K562 (cell line): Measurements from ENCODE around the gene METTL22. TPM values are rescaled to one million over a fixed set of nuclear protein-coding genes. Genes with fewer than 3 reads are reported as not detected.

Experiments
- ATAC-seq: fragments of 200-7000 bp; cut with Tn5 transposase; 3 replicates; pipeline ENCODE4 v1.9.1; 2020; ENCODE audit warnings: moderate library complexity
- BruUV-seq: library from RNA; stranded (reverse); fragments of 400-500 nt; replicated peaks from 2 replicates; lab custom pipeline; 2021; lab: Mats Ljungman, UMichigan
- CTCF ChIA-PET: fragments of 300-600 bp; formaldehyde crosslinking; extraction: SDS; loops from one replicate; lab custom pipeline; 2021; ENCODE audit warnings: low intra/inter-chr PET ratio; lab: Yijun Ruan, JAX
- POLR2A ChIA-PET: fragments of 300-600, 350-650 bp; sonication (Branson Sonifier 250); formaldehyde crosslinking; extraction: SDS; loops from one replicate; lab custom pipeline; 2021; ENCODE audit warnings: antibody characterized with exemption, inconsistent platforms; lab: Yijun Ruan, JAX
- DNase-seq, 4 experiments: peaks; one replicate each; pipeline versions ENCODE4 v3.0.0 to v3.0.0-alpha.2; 2011 to 2018; ENCODE audit warnings: low spot score in 3 of 4, mixed read lengths in 3 of 4; ENCODE audit errors: extremely low read depth in 1 of 4
- FAIRE-seq: peaks from 2 replicates; lab custom pipeline; 2011; peaks lifted over from hg19 to GRCh38; lab: Jason Lieb, UNC
- H2AFZ ChIP-seq: 2 replicates; pipeline ENCODE4 v1.6.0; 2011; ENCODE audit warnings: low read depth, low read length, control low read depth, inconsistent platforms
- H3K27ac ChIP-seq: fragments of 200-600 bp; 3 replicates; pipeline ENCODE4 v1.8.0; 2011; ENCODE audit warnings: low read depth, mild to moderate bottlenecking, control low read depth, inconsistent platforms, low read length, moderate library complexity, mixed read lengths; ENCODE audit errors: extremely low read depth
- H3K27me3 ChIP-seq, 2 experiments: fragments of 300-600 bp in 1 of 2; 2 replicates in 1 of 2; 3 replicates in 1 of 2; pipeline versions ENCODE4 v1.6.0 to v1.8.0; 2011; ENCODE audit warnings: inconsistent platforms in 2 of 2, low read length in 2 of 2, mild to moderate bottlenecking in 1 of 2, mixed read lengths in 1 of 2, moderate library complexity in 1 of 2; ENCODE audit not compliant: control insufficient read depth in 2 of 2, insufficient read depth in 2 of 2
- H3K36me3 ChIP-seq: fragments of 300-600 bp; 3 replicates; pipeline ENCODE4 v1.8.0; 2011; ENCODE audit warnings: mild to moderate bottlenecking, low read length, inconsistent platforms; ENCODE audit not compliant: control insufficient read depth, insufficient read depth
- H3K4me1 ChIP-seq, 2 experiments: fragments of 200-600 bp in 1 of 2; replicated peaks in 1 of 2; 2 replicates in 1 of 2; 3 replicates in 1 of 2; pipeline versions ENCODE4 v1.5.1 to v1.8.0; 2011; ENCODE audit warnings: inconsistent platforms in 2 of 2, low read length in 2 of 2, mild to moderate bottlenecking in 1 of 2, mixed read lengths in 1 of 2, moderate library complexity in 1 of 2; ENCODE audit not compliant: control insufficient read depth in 2 of 2, insufficient read depth in 2 of 2
- H3K4me2 ChIP-seq: 2 replicates; pipeline ENCODE4 v1.6.1; 2011; ENCODE audit warnings: low read length, control low read depth, inconsistent platforms, mixed read lengths; ENCODE audit not compliant: insufficient read depth
- H3K4me3 ChIP-seq: fragments of 200-600 bp; sonication (generic), shearing (Covaris generic); 2 replicates; pipeline ENCODE4 v1.5.1; 2016; ENCODE audit warnings: control low read depth, inconsistent platforms
- H3K79me2 ChIP-seq: fragments of 200-600 bp; 3 replicates; pipeline ENCODE4 v1.8.0; 2011; ENCODE audit warnings: low read length, inconsistent platforms; ENCODE audit not compliant: control insufficient read depth, insufficient read depth
- H3K9ac ChIP-seq, 2 experiments: 2 replicates each; pipeline versions ENCODE4 v1.6.0 to v1.6.1; 2011; ENCODE audit warnings: low read depth in 2 of 2, low read length in 2 of 2, control low read depth in 1 of 2, inconsistent platforms in 1 of 2, mild to moderate bottlenecking in 1 of 2, mixed read lengths in 1 of 2; ENCODE audit not compliant: insufficient read depth in 1 of 2
- H3K9me1 ChIP-seq: one replicate; pipeline ENCODE4 v1.6.0; 2011; ENCODE audit warnings: inconsistent platforms, mild to moderate bottlenecking, low read length, moderate library complexity; ENCODE audit not compliant: control insufficient read depth, insufficient read depth
- H3K9me3 ChIP-seq: replicated peaks from 2 replicates; pipeline ENCODE4 v1.5.1; 2011; ENCODE audit warnings: low read depth, low read length, inconsistent platforms; ENCODE audit not compliant: control insufficient read depth, insufficient read depth
- H4K20me1 ChIP-seq: replicated peaks from 2 replicates; pipeline ENCODE4 v1.6.1; 2011; ENCODE audit warnings: low read length, inconsistent platforms, mixed read lengths; ENCODE audit not compliant: control insufficient read depth, insufficient read depth
- BCL6 ChIP-seq: fragments of 250-450 bp; sonication (Bioruptor Pico); IDR thresholded peaks from 2 replicates; pipeline ENCODE4 v1.4.0; 2020
- KDM2B ChIP-seq: fragments of 250-450 bp; sonication (Bioruptor Pico); IDR thresholded peaks from 2 replicates; pipeline ENCODE4 v1.8.0; 2021; ENCODE audit warnings: mild to moderate bottlenecking, moderate library complexity
- RBBP5 ChIP-seq: fragments of 200-600 bp; sonication (generic); IDR thresholded peaks from 2 replicates; pipeline ENCODE4 v1.6.1; 2012; ENCODE audit warnings: borderline replicate concordance, mild to moderate bottlenecking, low read length, control low read depth, inconsistent platforms; ENCODE audit not compliant: insufficient read depth, poor library complexity, severe bottlenecking
- RREB1 ChIP-seq: fragments of 250-450 bp; sonication (Bioruptor Pico); IDR thresholded peaks from 2 replicates; pipeline ENCODE4 v1.4.0; 2020
- TCF7L2 ChIP-seq: fragments of 150-350 bp; IDR thresholded peaks from 2 replicates; pipeline ENCODE4 v1.6.1; 2016; ENCODE audit warnings: low read depth, mild to moderate bottlenecking, low read length, moderate library complexity
- ZNF436 ChIP-seq: fragments of 250-450, 450-650 bp; sonication (Bioruptor Pico); formaldehyde crosslinking; IDR thresholded peaks from 2 replicates; pipeline ENCODE4 v1.7.0; 2020; ENCODE audit warnings: mild to moderate bottlenecking
- WGBS: fragments of 100-300 bp; shearing (Covaris generic); methylation state at CpG from one replicate; pipeline ENCODE4 v1.1.6; 2016; ENCODE audit warnings: low coverage, mixed read lengths; ENCODE audit not compliant: insufficient coverage; ENCODE audit errors: missing lambda C conversion rate; 5-methylcytosine and 5-hydroxymethylcytosine counted together
- in situ Hi-C: fragments of 300-500 bp; cut with MboI; formaldehyde crosslinking; loops from 4 replicates; pipeline ENCODE4 v1.15.0; 2018; ENCODE audit warnings: inconsistent platforms, mixed read lengths
- intact Hi-C: fragments of 100-400 bp; cut with micrococcal nuclease; formaldehyde crosslinking; loops from 2 replicates; pipeline ENCODE4 v1.14.2; 2022
- polyA plus RNA-seq, 8 experiments: library from polyadenylated mRNA; depleted of rRNA in 4 of 8; stranded (reverse) in 5 of 8; unstranded in 3 of 8; fragments of >200 nt; fragmentation: Nextera tagmentation in 2 of 8; fragmentation: Illumina TruSeq in 1 of 8; extraction: Ambion mirVana in 2 of 8; extraction: Trizol in 1 of 8; gene quantifications; 2 replicates each; pipeline versions ENCODE4 v1.2.1 to v1.2.3, GENCODE V29; 2011 to 2014; ENCODE audit warnings: inconsistent platforms in 1 of 8, missing spikeins in 1 of 8
- total RNA-seq, 7 experiments: library from RNA; depleted of rRNA in 6 of 7; stranded (reverse); fragments of >200 nt in 6 of 7; fragmentation: Illumina TruSeq in 2 of 7; extraction: Trizol in 2 of 7; gene quantifications; 2 replicates each; pipeline versions ENCODE4 v1.2.1 to v1.2.3, GENCODE V29; 2011 to 2021; ENCODE audit warnings: low replicate concordance in 1 of 7
- TF ChIP-seq, protein P1 (sequence below): fragments of 150-350 bp; IDR thresholded peaks from 2 replicates; pipeline ENCODE4 v1.6.1; 2014; ENCODE audit warnings: low read depth, mild to moderate bottlenecking, low read length, borderline replicate concordance
- TF ChIP-seq, protein P2 (sequence below): IDR thresholded peaks from 3 replicates; pipeline ENCODE4 v1.6.1; 2011; ENCODE audit warnings: borderline replicate concordance, mild to moderate bottlenecking; ENCODE audit not compliant: insufficient read length, insufficient read depth

Gene METTL22
- total and polyA plus RNA-seq, 9 of the 15 experiments (the other 6 are each of a cell fraction or from before 2014, with no cell fraction given), result 6.9 to 33.2 (median 18.5) TPM

- ChIA-PET POLR2A (no interaction called here), CTCF (interaction anchor here (0.6 to 3.4 kb wide), 2 partner anchors 63 to 87 kb away, joined by 4 to 27 read pairs; no protein-coding TSS in a partner anchor)
- peaks cover 12 to 36% of the 10 kb centered on the region in 2 experiments; a peak in 4 of 5 replicates for H3K27me3 ChIP-seq
- no peaks in the 10 kb centered on the region for H3K79me2 ChIP-seq
- H3K4me3 ChIP-seq, result no peak overlapping the region
- no peaks in the 10 kb centered on the region for H3K36me3 ChIP-seq
- intact Hi-C loops (loop anchor here (5.0 kb wide), 1 partner anchor 310 kb away; the partner anchor contains the start of gene LITAFD), in situ Hi-C loops (loop anchor here (25.0 kb wide), 1 partner anchor 1590 kb away; no protein-coding TSS in a partner anchor)
- 0 out of 2 replicates have a peak, but pooled peaks cover 5% of the 10 kb centered on the region for H4K20me1 ChIP-seq
- no peak for TF ChIP-seq BCL6 (CRISPR knock-in tag)
- TF ChIP-seq, protein P1, sequence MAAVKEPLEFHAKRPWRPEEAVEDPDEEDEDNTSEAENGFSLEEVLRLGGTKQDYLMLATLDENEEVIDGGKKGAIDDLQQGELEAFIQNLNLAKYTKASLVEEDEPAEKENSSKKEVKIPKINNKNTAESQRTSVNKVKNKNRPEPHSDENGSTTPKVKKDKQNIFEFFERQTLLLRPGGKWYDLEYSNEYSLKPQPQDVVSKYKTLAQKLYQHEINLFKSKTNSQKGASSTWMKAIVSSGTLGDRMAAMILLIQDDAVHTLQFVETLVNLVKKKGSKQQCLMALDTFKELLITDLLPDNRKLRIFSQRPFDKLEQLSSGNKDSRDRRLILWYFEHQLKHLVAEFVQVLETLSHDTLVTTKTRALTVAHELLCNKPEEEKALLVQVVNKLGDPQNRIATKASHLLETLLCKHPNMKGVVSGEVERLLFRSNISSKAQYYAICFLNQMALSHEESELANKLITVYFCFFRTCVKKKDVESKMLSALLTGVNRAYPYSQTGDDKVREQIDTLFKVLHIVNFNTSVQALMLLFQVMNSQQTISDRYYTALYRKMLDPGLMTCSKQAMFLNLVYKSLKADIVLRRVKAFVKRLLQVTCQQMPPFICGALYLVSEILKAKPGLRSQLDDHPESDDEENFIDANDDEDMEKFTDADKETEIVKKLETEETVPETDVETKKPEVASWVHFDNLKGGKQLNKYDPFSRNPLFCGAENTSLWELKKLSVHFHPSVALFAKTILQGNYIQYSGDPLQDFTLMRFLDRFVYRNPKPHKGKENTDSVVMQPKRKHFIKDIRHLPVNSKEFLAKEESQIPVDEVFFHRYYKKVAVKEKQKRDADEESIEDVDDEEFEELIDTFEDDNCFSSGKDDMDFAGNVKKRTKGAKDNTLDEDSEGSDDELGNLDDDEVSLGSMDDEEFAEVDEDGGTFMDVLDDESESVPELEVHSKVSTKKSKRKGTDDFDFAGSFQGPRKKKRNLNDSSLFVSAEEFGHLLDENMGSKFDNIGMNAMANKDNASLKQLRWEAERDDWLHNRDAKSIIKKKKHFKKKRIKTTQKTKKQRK, result no peak
- TF ChIP-seq TCF7L2, result no peak
- TF ChIP-seq RBBP5, result no peak
- TF ChIP-seq, protein P2, sequence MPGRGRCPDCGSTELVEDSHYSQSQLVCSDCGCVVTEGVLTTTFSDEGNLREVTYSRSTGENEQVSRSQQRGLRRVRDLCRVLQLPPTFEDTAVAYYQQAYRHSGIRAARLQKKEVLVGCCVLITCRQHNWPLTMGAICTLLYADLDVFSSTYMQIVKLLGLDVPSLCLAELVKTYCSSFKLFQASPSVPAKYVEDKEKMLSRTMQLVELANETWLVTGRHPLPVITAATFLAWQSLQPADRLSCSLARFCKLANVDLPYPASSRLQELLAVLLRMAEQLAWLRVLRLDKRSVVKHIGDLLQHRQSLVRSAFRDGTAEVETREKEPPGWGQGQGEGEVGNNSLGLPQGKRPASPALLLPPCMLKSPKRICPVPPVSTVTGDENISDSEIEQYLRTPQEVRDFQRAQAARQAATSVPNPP, result no peak
- no peak for TF ChIP-seq RREB1 (CRISPR knock-in tag)
- no peak for TF ChIP-seq KDM2B (CRISPR knock-in tag)
- TF ChIP-seq ZNF436 (CRISPR knock-in tag), result no peak
- no peak for DNase-seq
- 3% methylated on average over 11 of the region's 11 CpGs for WGBS
- H3K9ac ChIP-seq, result no peak overlapping the region
- no peak overlapping the region for H2AFZ ChIP-seq
- H3K9me3 ChIP-seq, result no peaks in the 10 kb centered on the region
- FAIRE-seq, result no peak
- no peak for ATAC-seq
- H3K4me1 ChIP-seq, result peaks cover 0 to 8% of the 10 kb centered on the region in 2 experiments; a peak in 2 of 5 replicates
- H3K4me2 ChIP-seq, result peak overlapping the region; percentile 69; the same call in 1 of the 2 replicates
- no peaks in the 10 kb centered on the region for H3K9me1 ChIP-seq
- no TSS peak for BruUV-seq
- no peak overlapping the region for H3K27ac ChIP-seq
Measured at GRCh38 chr16:8572063-8572918, 49.2 kb upstream of the METTL22 start.
